GM12878 (cell line): ENCODE measurements around the gene ITGB8. TPM values are rescaled to one million over a fixed set of nuclear protein-coding genes. Genes with fewer than 3 reads are reported as not detected.
A peak's percentile ranks its signal among the peaks of the same experiment; 100 is the strongest.
"Not testable (repeated sequence)": the region's sequence is repeated elsewhere in the genome, so short reads cannot be mapped to it uniquely, and the experiment has no call there.

ENCODE experiments used
- ATAC-seq: fragments of 200-7000 bp; cut with Tn5 transposase; 3 replicates; pipeline ENCODE4 v1.9.1; 2020; ENCODE audit warnings: mild to moderate bottlenecking, moderate library complexity
- BruUV-seq: library from RNA; stranded (reverse); fragments of 400-500 nt; replicated peaks from 2 replicates; lab custom pipeline; 2021; lab: Mats Ljungman, UMichigan
- CTCF ChIA-PET: fragments of 300-600 bp; sonication (Branson Sonifier 250); formaldehyde crosslinking; extraction: SDS; loops from one replicate; lab custom pipeline; 2021; ENCODE audit warnings: inconsistent platforms; lab: Yijun Ruan, JAX
- POLR2A ChIA-PET: fragments of 350-600 bp; formaldehyde crosslinking; extraction: SDS; loops from one replicate; lab custom pipeline; 2021; ENCODE audit warnings: inconsistent platforms; lab: Charles Lee
- RAD21 ChIA-PET: fragments of 300-600 bp; sonication (Branson Sonifier 250); formaldehyde crosslinking; loops from one replicate; lab custom pipeline; 2023; ENCODE audit warnings: antibody characterized with exemption; ENCODE audit not compliant: unreplicated experiment; lab: Charles Lee
- SMC1A ChIA-PET: fragments of 300-600 bp; sonication (Branson Sonifier 250); formaldehyde crosslinking; loops from one replicate; lab custom pipeline; 2023; ENCODE audit not compliant: unreplicated experiment, uncharacterized antibody; lab: Charles Lee
- DNase-seq: peaks from one replicate; pipeline ENCODE4 v3.0.0-alpha.2; 2011; ENCODE audit warnings: low read depth, low spot score
- FAIRE-seq: peaks from 3 replicates; lab custom pipeline; 2011; peaks lifted over from hg19 to GRCh38; lab: Jason Lieb, UNC
- H2AFZ ChIP-seq: 2 replicates; pipeline ENCODE4 v1.6.0; 2011; ENCODE audit warnings: low read depth, low read length, control low read depth; ENCODE audit not compliant: control insufficient read depth
- H3K27ac ChIP-seq: 2 replicates; pipeline ENCODE4 v1.5.1; 2011; ENCODE audit warnings: control low read depth; ENCODE audit not compliant: control insufficient read depth, insufficient read depth
- H3K27me3 ChIP-seq, 2 experiments: replicated peaks in 1 of 2; 2 replicates each; pipeline versions ENCODE4 v1.6.0 to v1.6.1; 2011; ENCODE audit warnings: low read length in 1 of 2; ENCODE audit not compliant: control insufficient read depth in 2 of 2, insufficient read depth in 2 of 2
- H3K36me3 ChIP-seq, 2 experiments: 2 replicates each; pipeline ENCODE4 v1.5.1; 2011; ENCODE audit warnings: low read length in 1 of 2; ENCODE audit not compliant: control insufficient read depth in 2 of 2, insufficient read depth in 2 of 2
- H3K4me1 ChIP-seq: 2 replicates; pipeline ENCODE4 v1.6.1; 2011; ENCODE audit warnings: mild to moderate bottlenecking, low read length, moderate library complexity, mixed read lengths; ENCODE audit not compliant: control insufficient read depth, insufficient read depth
- H3K4me2 ChIP-seq: 2 replicates; pipeline ENCODE4 v1.6.0; 2011; ENCODE audit warnings: control low read depth; ENCODE audit not compliant: control insufficient read depth, insufficient read depth
- H3K4me3 ChIP-seq: fragments of 200-600 bp; sonication (generic); 2 replicates; pipeline ENCODE4 v1.5.1; 2016
- H3K79me2 ChIP-seq: 2 replicates; pipeline ENCODE4 v1.6.0; 2011; ENCODE audit warnings: low read length; ENCODE audit not compliant: control insufficient read depth, insufficient read depth
- H3K9ac ChIP-seq: 2 replicates; pipeline ENCODE4 v1.8.0; 2011; ENCODE audit warnings: low read length, control low read depth, mixed read lengths; ENCODE audit not compliant: control insufficient read depth, insufficient read depth
- H3K9me3 ChIP-seq: replicated peaks from 3 replicates; pipeline ENCODE4 v1.5.1; 2011; ENCODE audit warnings: mild to moderate bottlenecking, low read length; ENCODE audit not compliant: control insufficient read depth, insufficient read depth
- H4K20me1 ChIP-seq: 2 replicates; pipeline ENCODE4 v1.6.0; 2011; ENCODE audit not compliant: control insufficient read depth, insufficient read depth
- NFIC ChIP-seq: IDR thresholded peaks from 2 replicates; pipeline ENCODE4 v1.6.1; 2012; ENCODE audit warnings: low read depth, mild to moderate bottlenecking, inconsistent platforms, low read length, moderate library complexity
- PKNOX1 ChIP-seq: fragments of 450-650 bp; IDR thresholded peaks from 2 replicates; pipeline ENCODE4 v1.6.1; 2016; ENCODE audit warnings: mild to moderate bottlenecking
- ZBTB33 ChIP-seq: fragments of 450-650 bp; IDR thresholded peaks from 2 replicates; pipeline ENCODE4 v1.6.1; 2017; ENCODE audit warnings: mild to moderate bottlenecking
- ZBTB4 ChIP-seq: fragments of 450-650 bp; formaldehyde crosslinking; IDR thresholded peaks from 2 replicates; pipeline ENCODE4 v1.4.0; 2022; ENCODE audit warnings: mild to moderate bottlenecking, moderate library complexity
- WGBS: methylation state at CpG from one replicate; pipeline ENCODE4 v1.1.6; 2016; ENCODE audit warnings: low lambda C conversion rate; ENCODE audit not compliant: insufficient replicate concordance, insufficient coverage; ENCODE audit errors: missing lambda C conversion rate; 5-methylcytosine and 5-hydroxymethylcytosine counted together
- in situ Hi-C: fragments of 300-500 bp; cut with MboI; formaldehyde crosslinking; loops from 9 replicates; pipeline ENCODE4 v1.14.3; 2018; ENCODE audit warnings: mixed read lengths
- intact Hi-C: fragments of 100-400 bp; cut with micrococcal nuclease; formaldehyde crosslinking; loops from one replicate; pipeline ENCODE4 v1.14.2; 2022; ENCODE audit not compliant: unreplicated experiment
- polyA plus RNA-seq, 11 experiments: library from polyadenylated mRNA; depleted of rRNA in 4 of 11; unstranded in 6 of 11; stranded (reverse) in 5 of 11; fragments of >200 nt; fragmentation: Nextera tagmentation in 4 of 11; fragmentation: Illumina TruSeq in 1 of 11; extraction: Ambion mirVana in 4 of 11; extraction: Trizol in 1 of 11; gene quantifications; 1 replicate in 1 of 11; 2 replicates in 10 of 11; pipeline versions ENCODE4 v1.2.1 to v1.2.3, GENCODE V29; 2011 to 2016; ENCODE audit warnings: inconsistent platforms in 2 of 11, missing spikeins in 2 of 11, low read depth in 1 of 11
- total RNA-seq, 4 experiments: library from RNA; depleted of rRNA in 3 of 4; stranded (reverse); fragments of >200 nt in 3 of 4; fragmentation: Illumina TruSeq in 1 of 4; extraction: Trizol in 1 of 4; gene quantifications; 2 replicates each; pipeline versions ENCODE4 v1.2.1 to v1.2.3, GENCODE V29; 2013 to 2021

Gene ITGB8
- total and polyA plus RNA-seq, 10 of the 15 experiments (the other 5 are each of a cell fraction or from before 2014, with no cell fraction given), result 0.37 to 26.2 (median 1.5) TPM

- intact Hi-C loops, H2AFZ ChIP-seq, ATAC-seq, H3K4me3 ChIP-seq, FAIRE-seq, H3K27ac ChIP-seq, BruUV-seq, H4K20me1 ChIP-seq, H3K9me3 ChIP-seq, H3K79me2 ChIP-seq, H3K9ac ChIP-seq, H3K36me3 ChIP-seq, H3K4me2 ChIP-seq, in situ Hi-C loops, DNase-seq, H3K27me3 ChIP-seq: not testable (repeated sequence)
- peaks cover 19% of the 10 kb centered on the region for H3K4me1 ChIP-seq
- POLR2A ChIA-PET, result interaction anchor here (0.7 to 4.5 kb wide), 9 partner anchors 9 to 97 kb away, joined by 3 to 35 read pairs (median 7); partner anchors contain the start of gene MACC1
- SMC1A ChIA-PET, result interaction anchor here (0.8 to 12.1 kb wide), 16 partner anchors 9 to 108 kb away, joined by 3 to 229 read pairs (median 10); partner anchors contain the start of gene MACC1
- RAD21 ChIA-PET, result interaction anchor here (1.2 to 6.9 kb wide), 7 partner anchors 9 to 83 kb away, joined by 3 to 83 read pairs (median 35); partner anchors contain the start of gene MACC1
- CTCF ChIA-PET, result interaction anchor here (0.7 to 4.2 kb wide), 4 partner anchors 12 to 80 kb away, joined by 3 to 44 read pairs (median 3); no protein-coding TSS in a partner anchor
- WGBS, result 93% methylated on average over 16 of the region's 16 CpGs
- peak; percentile 78 for TF ChIP-seq ZBTB33
Observed at GRCh38 chr7:20302300-20302699, 28.4 kb upstream of the ITGB8 start.

- no peak overlapping the region for H2AFZ ChIP-seq
- H3K4me2 ChIP-seq, result no peak overlapping the region
- intact Hi-C loops, result no loop called here
- no TSS peak for BruUV-seq
- H3K4me3 ChIP-seq, result no peak overlapping the region
- 50% methylated on average over 1 of the region's 1 CpG for WGBS
- no peaks in the 10 kb centered on the region for H3K79me2 ChIP-seq
- RAD21 ChIA-PET, result interaction anchor here (4.6 to 6.9 kb wide), 3 partner anchors 8 to 84 kb away, joined by 35 to 83 read pairs (median 73); partner anchors contain the start of gene MACC1
- no peaks in the 10 kb centered on the region; the same call in 1 of the 3 replicates for H3K9me3 ChIP-seq
- CTCF ChIA-PET, result interaction anchor here (0.7 to 4.2 kb wide), 3 partner anchors 13 to 80 kb away, joined by 3 to 44 read pairs (median 3); no protein-coding TSS in a partner anchor
- POLR2A ChIA-PET, result interaction anchor here (0.7 to 4.5 kb wide), 5 partner anchors 10 to 98 kb away, joined by 3 to 35 read pairs (median 8); partner anchors contain the start of gene MACC1
- SMC1A ChIA-PET, result interaction anchor here (1.0 to 12.1 kb wide), 7 partner anchors 8 to 89 kb away, joined by 3 to 229 read pairs (median 43); partner anchors contain the start of gene MACC1
- H3K36me3 ChIP-seq, result no peaks in the 10 kb centered on the region
- H3K9ac ChIP-seq, result no peak overlapping the region
- H3K27ac ChIP-seq, result no peak overlapping the region
- H4K20me1 ChIP-seq, result no peaks in the 10 kb centered on the region
- FAIRE-seq (no peak), DNase-seq (no peak), ATAC-seq (no peak)
- in situ Hi-C loops, result no loop called here
- no peaks in the 10 kb centered on the region for H3K27me3 ChIP-seq
- peaks cover 16% of the 10 kb centered on the region for H3K4me1 ChIP-seq
- no peak for TF ChIP-seq ZBTB4 (CRISPR knock-in tag)
- no peak for TF ChIP-seq PKNOX1
- no peak for TF ChIP-seq ZBTB33
- no peak for TF ChIP-seq NFIC
Observed at GRCh38 chr7:20302891-20303290, 27.8 kb upstream of the ITGB8 start.
